GM19043 (cell line): ENCODE data around the gene CDKN2AIPNL.
"Not testable (repeated sequence)": the region's sequence is repeated elsewhere in the genome, so short reads cannot be mapped to it uniquely, and the experiment has no call there.

Source experiments
- ATAC-seq: cut with Tn5 transposase; IDR thresholded peaks from one replicate; pipeline ENCODE4 v1.9.1; 2021; ENCODE audit warnings: low read depth; ENCODE audit not compliant: unreplicated experiment

CDKN2AIPNL gene

GRCh38 chr5:134409321-134409720 lies 2.4 kb downstream of the CDKN2AIPNL start:
- ATAC-seq: no peak

DNA sequence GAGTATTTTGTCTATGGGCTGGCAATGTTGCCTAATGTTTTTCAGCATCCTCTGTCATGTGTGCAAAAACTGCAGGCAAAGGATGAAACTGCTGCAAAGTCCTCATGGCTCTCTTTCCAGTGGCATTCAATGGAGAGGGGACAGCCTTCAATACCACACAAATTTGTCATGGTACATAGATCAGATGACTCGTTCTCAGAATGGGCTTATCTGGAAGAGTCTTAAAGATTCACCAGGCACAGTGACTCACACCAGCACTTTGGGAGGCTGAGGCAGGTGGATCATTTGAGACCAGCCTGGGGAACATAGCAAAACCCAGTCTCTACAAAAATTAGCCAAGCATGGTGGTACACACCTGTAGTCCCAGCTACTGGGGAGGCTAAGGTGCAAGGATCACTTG lies 5.3 kb downstream of the CDKN2AIPNL start:
- ATAC-seq: no peak

- no peak for ATAC-seq
Measured at GRCh38 chr5:134403951-134404350, 7.7 kb downstream of the CDKN2AIPNL start.

GRCh38 chr5:134398609-134399155 lies 13.0 kb downstream of the CDKN2AIPNL start:
- ATAC-seq: no peak

- no peak for ATAC-seq
Measured at GRCh38 chr5:134397196-134397595, 14.5 kb downstream of the CDKN2AIPNL start.

- no peak for ATAC-seq
Measured at GRCh38 chr5:134396274-134396673, 15.4 kb downstream of the CDKN2AIPNL start.

GRCh38 chr5:134394932-134395331 lies 16.7 kb downstream of the CDKN2AIPNL start:
- no peak for ATAC-seq

- ATAC-seq: no peak
Measured at GRCh38 chr5:134392301-134392700, 19.4 kb downstream of the CDKN2AIPNL start.

- ATAC-seq: no peak
Measured at GRCh38 chr5:134387443-134387842, 24.2 kb downstream of the CDKN2AIPNL start.

- ATAC-seq: no peak
Measured at GRCh38 chr5:134383980-134384697, 27.5 kb downstream of the CDKN2AIPNL start.

GRCh38 chr5:134382204-134382603 lies 29.5 kb downstream of the CDKN2AIPNL start:
- not testable (repeated sequence) for ATAC-seq

- ATAC-seq: no peak
Measured at GRCh38 chr5:134380346-134380745, 31.3 kb downstream of the CDKN2AIPNL start.

DNA sequence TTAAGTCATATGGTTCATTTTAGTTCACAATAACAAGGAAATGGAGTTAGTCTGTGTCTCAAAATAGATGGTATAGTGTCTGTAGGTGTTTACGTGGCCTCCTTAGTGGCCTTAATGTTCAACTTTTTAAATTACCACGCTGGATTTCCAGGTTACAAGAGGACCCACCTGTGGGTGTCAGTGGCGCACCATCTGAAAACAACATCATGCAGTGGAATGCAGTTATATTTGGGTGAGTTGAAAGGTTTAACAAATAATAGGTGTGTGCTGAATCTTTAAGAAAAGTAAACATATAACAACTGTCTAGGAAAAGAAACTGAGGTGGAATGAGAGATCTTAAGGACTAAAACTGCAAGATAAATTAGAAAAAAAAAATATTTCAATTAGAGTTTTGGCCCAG lies 37.4 kb downstream of the CDKN2AIPNL start:
- no peak for ATAC-seq

GRCh38 chr5:134373633-134374032 lies 38.0 kb downstream of the CDKN2AIPNL start:
- ATAC-seq: not testable (repeated sequence)

DNA sequence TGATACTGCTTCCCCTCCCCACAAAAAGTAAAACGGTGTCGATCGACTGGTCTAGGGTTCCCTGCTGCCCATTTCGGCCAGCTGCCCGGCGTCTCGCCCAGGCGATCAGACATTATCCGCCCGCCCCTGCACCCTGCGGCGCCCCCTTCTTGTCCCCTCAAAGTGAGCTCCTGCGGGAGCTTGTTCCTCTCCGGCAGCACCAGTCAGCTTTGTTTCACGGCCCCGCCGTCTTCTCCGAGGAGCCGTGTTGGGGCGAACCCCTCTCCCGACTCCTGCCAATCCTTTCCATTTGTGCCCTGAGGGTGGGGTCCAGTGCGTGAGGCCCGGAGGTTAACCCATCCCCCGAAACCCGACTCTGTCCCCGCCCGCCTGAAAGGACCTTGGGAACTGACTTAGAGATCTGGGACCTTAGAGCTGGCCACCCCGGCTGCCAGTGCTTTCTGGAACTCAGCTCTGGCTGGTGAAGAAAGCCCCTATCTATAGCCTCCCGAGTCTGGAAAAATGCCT lies 39.8 kb downstream of the CDKN2AIPNL start:
- ATAC-seq: no peak

DNA sequence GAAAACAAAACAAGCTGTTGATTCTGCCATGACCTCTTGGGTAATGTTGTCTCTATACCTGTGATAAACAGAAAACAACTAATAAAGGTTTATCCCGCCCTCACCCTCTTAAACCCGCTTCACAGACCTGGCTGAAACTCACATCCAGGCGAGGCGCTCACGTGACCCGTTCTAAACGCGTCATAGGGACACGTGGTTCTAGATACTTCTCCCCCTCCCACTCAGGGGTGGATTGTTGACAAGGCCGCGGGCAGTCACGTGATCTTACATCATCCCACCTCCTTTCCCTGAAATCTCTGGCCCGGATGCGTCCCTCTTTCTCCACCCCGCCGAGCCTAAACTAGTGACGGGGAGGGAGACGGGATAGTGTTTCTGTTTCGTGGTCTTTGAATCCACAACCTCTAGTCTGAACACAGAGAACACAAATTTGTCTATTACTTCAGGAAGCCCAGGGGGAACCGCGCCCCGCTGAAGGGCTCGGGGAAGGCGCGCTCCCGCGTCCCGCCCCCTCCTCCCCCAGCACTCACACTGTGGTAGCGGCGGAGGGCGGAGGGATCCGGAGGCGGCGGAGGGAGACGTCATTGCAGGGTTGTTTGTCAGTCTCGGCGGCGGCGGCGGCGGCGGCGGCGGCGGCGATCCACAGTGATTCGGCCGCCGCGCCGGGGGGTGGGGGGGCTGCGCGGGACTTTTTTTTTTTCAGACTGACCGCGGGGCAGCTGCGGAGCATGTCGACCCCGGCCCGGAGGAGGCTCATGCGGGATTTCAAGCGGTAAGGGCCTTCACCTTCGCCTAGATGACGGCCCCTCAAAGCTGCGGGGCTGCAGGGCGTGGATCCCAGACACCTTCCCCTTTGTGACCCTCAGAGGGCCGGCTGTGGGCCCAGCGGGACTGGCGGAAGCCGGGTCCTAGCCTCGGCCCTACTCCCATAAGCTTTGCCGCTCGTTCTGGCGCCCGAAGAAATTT lies 40.5 kb downstream of the CDKN2AIPNL start, which contains the start of gene UBE2B:
UBE2B (plus strand) TSS at position 699 of the 963 bp plus-strand sequence; CDS start at position 726, 27 bp downstream.
- peak; percentile 69 for ATAC-seq

GRCh38 chr5:134370311-134370870 lies 41.3 kb downstream of the CDKN2AIPNL start:
- peak; percentile 5 for ATAC-seq

- ATAC-seq: no peak
Measured at GRCh38 chr5:134365604-134366003, 46.1 kb downstream of the CDKN2AIPNL start.

- ATAC-seq: no peak
Measured at GRCh38 chr5:134355681-134356080, 56.0 kb downstream of the CDKN2AIPNL start.
